ENCODE results near the gene ACBD5.

DNA sequence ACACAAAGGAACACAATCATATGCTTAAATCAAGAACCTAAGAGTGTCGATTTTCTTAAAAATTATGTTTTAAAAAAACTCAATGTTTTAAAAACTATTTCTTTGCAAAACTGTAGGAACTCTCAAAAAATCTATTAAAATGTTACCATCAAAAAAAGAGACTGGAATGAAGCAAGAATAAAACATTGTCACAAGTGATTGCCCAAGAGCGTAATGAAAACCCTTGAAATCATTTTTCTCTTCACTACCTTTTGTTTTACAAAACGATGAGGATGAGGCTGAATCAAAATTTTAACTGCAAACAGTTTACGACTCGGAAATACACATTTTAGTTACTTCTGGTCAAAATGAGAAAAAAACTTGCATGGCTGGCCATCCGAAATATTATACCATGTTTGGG, 87.3 kb downstream of the ACBD5 start:
- TF ChIP-seq, protein P1, sequence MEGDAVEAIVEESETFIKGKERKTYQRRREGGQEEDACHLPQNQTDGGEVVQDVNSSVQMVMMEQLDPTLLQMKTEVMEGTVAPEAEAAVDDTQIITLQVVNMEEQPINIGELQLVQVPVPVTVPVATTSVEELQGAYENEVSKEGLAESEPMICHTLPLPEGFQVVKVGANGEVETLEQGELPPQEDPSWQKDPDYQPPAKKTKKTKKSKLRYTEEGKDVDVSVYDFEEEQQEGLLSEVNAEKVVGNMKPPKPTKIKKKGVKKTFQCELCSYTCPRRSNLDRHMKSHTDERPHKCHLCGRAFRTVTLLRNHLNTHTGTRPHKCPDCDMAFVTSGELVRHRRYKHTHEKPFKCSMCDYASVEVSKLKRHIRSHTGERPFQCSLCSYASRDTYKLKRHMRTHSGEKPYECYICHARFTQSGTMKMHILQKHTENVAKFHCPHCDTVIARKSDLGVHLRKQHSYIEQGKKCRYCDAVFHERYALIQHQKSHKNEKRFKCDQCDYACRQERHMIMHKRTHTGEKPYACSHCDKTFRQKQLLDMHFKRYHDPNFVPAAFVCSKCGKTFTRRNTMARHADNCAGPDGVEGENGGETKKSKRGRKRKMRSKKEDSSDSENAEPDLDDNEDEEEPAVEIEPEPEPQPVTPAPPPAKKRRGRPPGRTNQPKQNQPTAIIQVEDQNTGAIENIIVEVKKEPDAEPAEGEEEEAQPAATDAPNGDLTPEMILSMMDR (IDR thresholded peaks at IDR 0.05; ENCODE audit: poor library complexity): no peak
- no peak for TF ChIP-seq EZH2phosphoT487 (IDR thresholded peaks at IDR 0.05; ENCODE audit: low read depth, severe bottlenecking, unreplicated experiment)

All from hepatocyte (in vitro differentiated cells).